ENCODE data around the gene EIF1.
"Not testable (repeated sequence)": the region's sequence is repeated elsewhere in the genome, so short reads cannot be mapped to it uniquely, and the experiment has no call there.

The EIF1 gene

DNA sequence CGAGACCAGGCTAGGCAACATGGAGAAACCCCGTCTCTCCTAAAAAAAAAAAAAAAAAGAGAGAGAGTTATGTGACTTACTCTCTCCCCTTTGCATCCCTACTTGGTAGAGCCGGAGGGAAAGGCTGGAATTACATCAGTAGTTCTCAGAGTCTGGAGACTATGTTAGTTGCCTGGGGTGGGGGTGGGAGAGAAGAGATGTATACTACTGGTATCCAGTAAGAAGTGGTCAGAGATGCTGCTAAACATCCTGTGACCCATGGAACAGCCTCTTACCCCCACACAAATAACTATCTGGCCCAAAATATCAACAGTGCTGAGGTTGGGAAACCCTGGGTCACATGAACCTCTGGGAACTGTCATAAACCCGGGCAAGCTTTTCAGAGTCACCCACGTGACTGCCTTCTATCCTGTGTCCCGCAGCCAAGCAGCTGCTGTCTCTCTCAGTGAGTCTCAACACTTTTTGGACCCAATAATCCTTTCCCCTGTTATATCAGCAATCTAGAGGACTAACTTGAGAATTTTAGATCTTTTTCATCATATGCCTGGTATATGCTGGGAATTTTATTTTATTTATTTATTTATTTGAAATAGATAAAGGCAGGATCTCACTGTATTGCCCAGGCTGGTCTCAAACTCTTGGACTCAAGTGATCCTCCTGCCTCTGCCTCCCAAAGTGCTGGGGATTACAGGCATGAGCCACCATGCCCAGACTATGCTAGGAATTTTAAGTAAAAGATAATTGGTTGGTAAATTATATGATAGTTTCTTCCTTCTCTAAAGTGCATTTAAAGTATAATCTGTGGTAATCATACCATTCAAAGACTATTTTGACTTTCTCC, 8.7 kb downstream of the EIF1 start:
- Histone ChIP-seq H3K4me3 (ENCODE audit: low read length) (no peak overlapping the region), H3K4me2 (ENCODE audit: low read length) (peak overlapping the region; percentile 31), H3K9ac (ENCODE audit: low read depth, low read length) (no peak overlapping the region), H3K4me1 (ENCODE audit: control insufficient read depth, insufficient read depth, low read length) (peaks cover 8% of the 10 kb centered on the region), H3K27me3 (ENCODE audit: control insufficient read depth, insufficient read depth, low read length) (no peaks in the 10 kb centered on the region), H3K9me3 (replicated peaks; ENCODE audit: low read length) (no peaks in the 10 kb centered on the region), H3K36me3 (ENCODE audit: insufficient read depth, low read length) (peaks cover 14% of the 10 kb centered on the region)

DNA sequence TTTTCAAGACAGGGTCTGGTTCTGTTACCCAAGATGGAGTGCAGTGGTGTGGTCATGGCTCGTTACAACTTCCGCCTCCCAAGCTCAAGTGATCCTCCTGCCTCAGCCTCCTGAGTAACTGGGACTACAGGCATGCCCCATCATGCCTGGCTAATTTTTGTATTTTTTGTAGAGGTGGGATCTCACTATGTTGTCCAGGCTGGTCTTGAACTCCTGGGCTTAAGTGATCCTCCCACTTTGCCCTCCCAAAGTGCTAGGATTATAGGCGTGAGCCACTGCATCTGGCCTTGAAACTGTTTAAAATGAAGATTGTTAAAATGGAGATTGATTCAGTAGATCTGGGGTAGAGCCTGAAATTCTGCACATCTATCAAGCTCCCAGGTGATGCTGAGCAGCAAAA, 12.2 kb downstream of the EIF1 start:
- H3K9ac ChIP-seq (ENCODE audit: low read depth, low read length) = not testable (repeated sequence)

DNA sequence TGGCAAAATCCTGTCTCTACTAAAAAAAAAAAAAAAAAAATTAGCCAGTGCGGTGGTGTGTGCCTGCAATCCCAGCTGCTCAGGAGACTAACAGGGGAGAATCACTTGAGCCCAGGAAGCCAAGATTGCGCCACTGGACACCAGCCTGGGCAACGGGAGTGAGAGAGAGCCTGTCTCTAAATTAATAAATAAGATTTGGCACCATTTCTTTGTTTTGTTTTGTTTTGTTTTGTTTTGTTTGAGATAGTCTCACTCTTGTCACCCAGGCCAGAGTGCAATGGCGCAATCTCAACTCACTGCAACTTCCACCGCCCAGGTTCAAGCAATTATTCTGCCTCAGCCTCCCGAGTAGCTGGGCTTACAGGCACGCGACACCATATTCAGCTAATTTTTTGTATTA, 14.0 kb downstream of the EIF1 start:
- Histone ChIP-seq H3K9me3 (replicated peaks; ENCODE audit: low read length) (no peaks in the 10 kb centered on the region), H3K27me3 (ENCODE audit: control insufficient read depth, insufficient read depth, low read length) (no peaks in the 10 kb centered on the region), H3K4me1 (ENCODE audit: control insufficient read depth, insufficient read depth, low read length) (peaks cover 10% of the 10 kb centered on the region), H3K4me3 (ENCODE audit: low read length) (no peak overlapping the region), H3K36me3 (ENCODE audit: insufficient read depth, low read length) (no peaks in the 10 kb centered on the region), H3K4me2 (ENCODE audit: low read length) (no peak overlapping the region), H3K9ac (ENCODE audit: low read depth, low read length) (no peak overlapping the region)

More for the DNA sequence above, 12.2 kb downstream of the EIF1 start:
- H3K4me2 ChIP-seq (ENCODE audit: low read length); H3K4me3 ChIP-seq (ENCODE audit: low read length); H3K9me3 ChIP-seq (replicated peaks; ENCODE audit: low read length); H3K27me3 ChIP-seq (ENCODE audit: control insufficient read depth, insufficient read depth, low read length); H3K36me3 ChIP-seq (ENCODE audit: insufficient read depth, low read length): not testable (repeated sequence)
- H3K4me1 ChIP-seq (ENCODE audit: control insufficient read depth, insufficient read depth, low read length) = peaks cover 18% of the 10 kb centered on the region

DNA sequence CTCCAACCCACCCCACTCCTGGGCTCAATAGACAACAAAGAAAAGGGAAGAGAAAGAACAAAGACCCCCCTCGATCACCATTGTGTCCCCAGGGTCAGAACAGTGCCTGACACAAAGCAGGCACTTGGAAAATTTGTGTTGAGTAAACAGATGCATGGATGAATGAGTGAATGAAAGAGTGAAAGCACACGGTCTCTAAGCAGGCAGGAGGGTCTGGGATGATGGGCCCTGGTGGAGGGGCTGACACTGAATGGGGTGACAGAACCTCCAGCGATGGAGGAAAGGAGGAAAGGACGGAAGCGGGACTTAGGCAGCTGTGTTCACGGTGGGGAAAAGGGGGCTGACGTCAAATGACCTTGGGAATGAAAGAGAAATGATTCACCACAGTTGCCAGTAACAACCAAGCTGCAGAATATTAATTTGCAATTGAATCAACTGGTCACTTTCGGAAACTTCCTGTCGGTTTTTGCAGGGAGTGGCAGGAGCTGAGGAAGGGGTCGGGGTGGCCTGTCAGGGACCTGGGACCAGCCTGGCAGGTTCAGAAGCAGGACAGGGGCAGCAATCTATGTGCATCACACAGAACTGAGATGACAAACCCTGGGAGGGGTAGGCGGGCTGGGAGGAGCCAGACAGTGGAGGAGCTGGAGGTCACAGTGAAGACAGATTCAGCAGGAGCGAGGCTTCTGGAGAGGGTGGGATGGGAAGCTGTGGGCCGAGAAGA, 16.7 kb downstream of the EIF1 start:
- no peak overlapping the region for H3K9ac ChIP-seq (ENCODE audit: low read depth, low read length)

DNA sequence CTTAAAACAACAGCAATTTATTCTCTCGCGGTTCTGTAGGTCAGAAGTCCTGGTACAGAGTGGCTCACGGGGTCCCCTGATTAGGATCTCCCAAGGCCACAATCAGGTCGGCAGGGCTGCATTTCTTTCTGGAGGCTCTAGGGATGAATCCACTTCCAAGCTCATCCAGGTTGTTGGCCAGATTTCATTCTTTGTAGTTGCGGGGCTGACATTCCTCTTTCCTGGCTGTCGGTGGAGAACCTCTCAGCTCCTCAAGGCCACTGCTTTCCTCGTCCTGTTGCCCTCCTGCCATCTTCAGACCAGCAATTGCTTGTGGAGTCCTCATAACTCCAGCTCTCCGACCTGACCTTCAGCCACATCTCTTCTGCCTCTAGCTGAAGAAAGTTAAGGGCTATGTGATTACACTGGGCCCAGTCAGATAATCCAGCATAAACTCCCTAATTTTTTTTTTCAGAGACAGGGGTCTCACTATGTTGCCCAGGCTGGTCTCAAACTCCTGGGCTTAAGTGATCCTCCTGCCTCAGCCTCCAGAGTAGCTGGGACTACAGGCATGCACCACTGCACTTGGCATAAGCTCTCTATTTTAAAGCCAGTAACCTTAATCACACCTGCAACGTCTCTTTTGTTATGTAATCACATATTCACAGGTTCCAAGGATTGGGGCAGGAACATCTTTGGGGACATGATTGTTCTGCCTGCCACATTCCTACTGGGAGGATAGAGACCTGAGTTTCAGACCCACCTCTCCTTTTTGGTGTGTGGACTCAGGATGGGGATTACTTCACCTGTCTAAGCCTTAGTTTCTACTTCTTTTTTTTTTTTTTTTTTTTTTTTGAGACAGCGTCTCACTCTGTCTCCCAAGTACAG, 19.4 kb downstream of the EIF1 start:
- Histone ChIP-seq H3K9ac (ENCODE audit: low read depth, low read length) (no peak overlapping the region), H3K4me2 (ENCODE audit: low read length) (no peak overlapping the region), H3K27me3 (ENCODE audit: control insufficient read depth, insufficient read depth, low read length) (peaks cover 18% of the 10 kb centered on the region), H3K9me3 (replicated peaks; ENCODE audit: low read length) (no peaks in the 10 kb centered on the region), H3K36me3 (ENCODE audit: insufficient read depth, low read length) (no peaks in the 10 kb centered on the region), H3K4me3 (ENCODE audit: low read length) (no peak overlapping the region), H3K4me1 (ENCODE audit: control insufficient read depth, insufficient read depth, low read length) (peaks cover 10% of the 10 kb centered on the region)

More for the DNA sequence above, 16.7 kb downstream of the EIF1 start:
- Histone ChIP-seq H3K4me3 (ENCODE audit: low read length) (peak overlapping the region; percentile 12), H3K27me3 (ENCODE audit: control insufficient read depth, insufficient read depth, low read length) (peaks cover 6% of the 10 kb centered on the region), H3K4me1 (ENCODE audit: control insufficient read depth, insufficient read depth, low read length) (peaks cover 10% of the 10 kb centered on the region), H3K36me3 (ENCODE audit: insufficient read depth, low read length) (no peaks in the 10 kb centered on the region), H3K9me3 (replicated peaks; ENCODE audit: low read length) (no peaks in the 10 kb centered on the region), H3K4me2 (ENCODE audit: low read length) (peak overlapping the region; percentile 62)

DNA sequence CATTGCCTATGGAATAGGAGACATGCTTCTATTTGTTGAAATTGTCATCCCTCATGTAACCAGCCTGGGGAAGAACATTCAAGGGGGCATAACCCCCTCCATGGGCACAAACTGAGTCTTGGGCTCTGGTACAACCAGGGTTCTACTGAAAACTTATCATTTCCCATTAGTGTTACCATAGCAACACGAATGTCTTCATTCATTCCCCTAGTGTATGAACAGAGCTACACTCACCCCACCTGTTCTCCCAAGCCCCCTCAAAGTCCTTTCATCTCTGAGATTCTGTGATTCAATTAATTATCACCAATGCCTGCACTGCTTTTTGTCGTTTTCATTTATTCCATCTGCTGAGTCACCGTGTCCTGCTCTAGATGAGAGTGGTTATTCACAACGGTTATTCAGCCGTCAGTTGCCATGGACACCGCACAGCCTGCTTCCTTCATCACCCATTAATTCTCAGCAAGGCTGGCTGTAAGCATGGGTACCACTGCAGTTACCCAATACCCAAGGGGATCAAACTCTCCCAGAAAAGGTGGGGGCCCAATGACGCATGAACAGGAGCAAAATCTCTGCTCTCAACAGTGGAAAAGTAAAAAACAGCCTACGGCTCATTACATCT, 21.9 kb downstream of the EIF1 start:
- Histone ChIP-seq H3K27me3 (ENCODE audit: control insufficient read depth, insufficient read depth, low read length) (peaks cover 33% of the 10 kb centered on the region), H3K36me3 (ENCODE audit: insufficient read depth, low read length) (no peaks in the 10 kb centered on the region), H3K4me1 (ENCODE audit: control insufficient read depth, insufficient read depth, low read length) (peaks cover 3% of the 10 kb centered on the region), H3K9ac (ENCODE audit: low read depth, low read length) (no peak overlapping the region), H3K9me3 (replicated peaks; ENCODE audit: low read length) (no peaks in the 10 kb centered on the region), H3K4me2 (ENCODE audit: low read length) (no peak overlapping the region), H3K4me3 (ENCODE audit: low read length) (no peak overlapping the region)

DNA sequence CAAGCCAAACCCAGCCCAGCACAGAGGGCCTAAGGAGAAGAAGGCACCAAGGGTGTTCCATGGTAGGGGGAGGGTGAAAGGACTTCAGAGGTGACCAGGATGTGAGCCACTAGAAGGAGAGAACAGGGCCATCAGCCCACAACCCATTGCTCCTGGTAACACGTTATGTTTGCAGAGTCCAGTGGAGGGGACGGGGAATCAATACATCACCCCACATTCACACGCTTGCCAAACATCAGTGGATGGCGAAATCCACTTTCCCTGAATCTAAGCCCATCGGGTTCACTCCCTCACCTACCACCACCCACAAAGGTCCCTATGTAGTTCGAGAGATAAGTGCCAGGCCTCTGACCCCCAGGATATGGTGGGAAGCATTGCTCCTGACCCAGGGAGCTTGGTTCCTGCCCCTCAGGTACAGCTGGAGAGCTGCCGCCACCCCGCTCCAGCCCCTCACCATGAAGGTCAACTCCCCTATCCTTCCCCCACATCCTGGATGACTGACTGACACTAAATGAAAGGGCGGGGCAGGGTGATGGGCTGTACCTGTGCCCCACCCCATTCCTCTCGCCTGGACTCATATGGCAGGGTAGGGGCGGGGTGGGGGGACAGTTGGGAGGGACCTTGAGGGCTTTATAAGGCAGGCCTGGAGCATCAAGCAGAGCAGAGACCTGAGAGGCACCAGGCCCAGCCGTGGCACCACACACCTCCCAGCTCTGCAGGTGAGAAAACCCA, 23.1 kb downstream of the EIF1 start, which contains the start of gene GAST:
TSS of gene GAST (plus strand) at position 663 of the 732 bp plus-strand sequence. CDS start 3,106 bp downstream, outside the sequence.
- H3K4me3 ChIP-seq (ENCODE audit: low read length) = no peak within 1 kb of the TSS
- H3K4me1 ChIP-seq (ENCODE audit: control insufficient read depth, insufficient read depth, low read length) = no peaks in the 10 kb centered on the region
- no peaks in the 10 kb centered on the region for H3K9me3 ChIP-seq (replicated peaks; ENCODE audit: low read length)
- peaks cover 42% of the 10 kb centered on the region for H3K27me3 ChIP-seq (ENCODE audit: control insufficient read depth, insufficient read depth, low read length)
- H3K9ac ChIP-seq (ENCODE audit: low read depth, low read length) = no peak within 1 kb of the TSS
- no peak within 1 kb of the TSS for H3K4me2 ChIP-seq (ENCODE audit: low read length)
- H3K36me3 ChIP-seq (ENCODE audit: insufficient read depth, low read length) = no peaks in the 10 kb centered on the region

DNA sequence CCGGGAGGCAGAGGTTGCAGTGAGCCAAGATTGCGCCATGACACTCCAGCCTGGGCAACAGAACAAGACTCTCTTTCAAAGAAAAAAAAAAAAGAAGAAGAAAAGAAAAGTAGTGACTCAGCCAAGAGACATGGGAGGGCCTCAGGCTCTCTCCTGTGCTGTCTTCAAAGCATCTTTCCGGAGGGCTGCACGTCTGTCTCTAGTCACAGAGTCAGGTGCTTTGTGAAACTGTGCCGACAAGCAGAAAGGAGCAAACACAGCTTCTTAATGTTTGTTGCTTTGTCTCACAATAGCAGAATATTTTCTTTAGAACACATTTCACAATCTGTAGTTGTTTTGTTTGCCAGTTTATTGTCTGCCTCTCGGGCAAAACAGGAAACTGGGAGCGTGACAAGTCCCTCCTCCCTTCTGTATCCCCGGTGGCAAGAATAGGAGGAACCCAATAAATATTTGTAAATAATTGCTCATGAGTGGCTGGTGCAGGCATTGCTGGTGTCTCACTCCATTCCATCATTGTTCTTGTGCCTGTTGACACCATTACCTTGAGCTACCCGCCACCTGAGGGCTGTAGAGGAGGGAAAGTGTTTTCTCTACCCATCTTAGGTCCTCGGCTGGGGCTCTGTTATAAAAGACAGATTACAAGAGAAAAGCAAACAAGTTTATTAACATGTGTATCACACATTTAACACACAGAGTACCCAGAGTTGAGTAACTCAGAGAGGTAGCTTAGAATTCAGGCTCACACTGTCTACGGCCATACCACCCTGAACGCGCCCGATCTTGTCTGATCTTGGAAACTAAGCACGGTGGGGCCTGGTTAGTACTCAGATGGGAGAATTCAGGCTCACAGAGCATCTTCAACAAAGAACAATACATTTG, 29.0 kb downstream of the EIF1 start:
- no peak overlapping the region for H3K4me3 ChIP-seq (ENCODE audit: low read length)
- H3K4me2 ChIP-seq (ENCODE audit: low read length) = no peak overlapping the region
- no peaks in the 10 kb centered on the region for H3K4me1 ChIP-seq (ENCODE audit: control insufficient read depth, insufficient read depth, low read length)
- H3K36me3 ChIP-seq (ENCODE audit: insufficient read depth, low read length) = no peaks in the 10 kb centered on the region
- no peak overlapping the region for H3K9ac ChIP-seq (ENCODE audit: low read depth, low read length)
- peaks cover 46% of the 10 kb centered on the region for H3K27me3 ChIP-seq (ENCODE audit: control insufficient read depth, insufficient read depth, low read length)
- no peaks in the 10 kb centered on the region for H3K9me3 ChIP-seq (replicated peaks; ENCODE audit: low read length)

DNA sequence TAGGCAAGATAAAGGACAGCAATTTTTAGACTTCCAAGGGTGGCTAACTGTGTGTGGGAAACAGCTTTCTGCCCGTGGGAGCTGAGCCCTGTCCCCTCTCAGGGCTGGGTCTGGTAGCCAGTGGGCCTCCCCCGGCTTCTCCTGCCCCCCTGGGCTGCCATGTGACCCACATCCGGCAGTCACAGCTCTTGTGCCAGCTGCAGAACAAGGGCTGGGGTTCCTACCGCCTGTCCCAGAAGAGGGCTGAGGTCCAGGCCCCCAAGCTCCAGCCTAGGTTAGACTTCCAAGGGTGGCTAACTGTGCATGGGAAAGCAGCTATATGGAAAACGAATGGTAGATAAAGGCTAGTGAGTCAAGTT, 29.6 kb downstream of the EIF1 start:
- Histone ChIP-seq H3K9me3 (replicated peaks; ENCODE audit: low read length) (no peaks in the 10 kb centered on the region), H3K4me1 (ENCODE audit: control insufficient read depth, insufficient read depth, low read length) (no peaks in the 10 kb centered on the region), H3K4me2 (ENCODE audit: low read length) (no peak overlapping the region), H3K4me3 (ENCODE audit: low read length) (no peak overlapping the region), H3K9ac (ENCODE audit: low read depth, low read length) (no peak overlapping the region), H3K27me3 (ENCODE audit: control insufficient read depth, insufficient read depth, low read length) (peaks cover 41% of the 10 kb centered on the region), H3K36me3 (ENCODE audit: insufficient read depth, low read length) (no peaks in the 10 kb centered on the region)

DNA sequence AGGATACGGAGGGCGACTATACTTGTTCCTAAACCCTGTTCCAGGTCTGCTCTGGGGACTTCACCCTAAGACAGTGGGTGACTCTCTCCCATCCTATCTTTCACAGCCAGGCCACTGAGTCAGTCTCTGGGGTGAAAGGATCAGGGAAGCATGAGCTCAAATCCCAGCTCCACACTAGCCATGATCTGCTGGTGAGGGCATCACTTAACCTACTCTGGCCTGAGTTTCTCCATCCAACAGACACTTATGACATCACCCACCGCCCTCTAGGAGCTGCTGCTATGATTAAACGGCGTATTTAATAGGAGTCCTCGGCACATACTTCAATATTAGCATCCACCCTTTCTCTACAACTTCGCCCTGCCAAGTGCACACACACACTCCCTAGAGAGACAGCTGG, 33.5 kb downstream of the EIF1 start:
- Histone ChIP-seq H3K4me2 (ENCODE audit: low read length) (no peak overlapping the region), H3K9ac (ENCODE audit: low read depth, low read length) (no peak overlapping the region), H3K9me3 (replicated peaks; ENCODE audit: low read length) (no peaks in the 10 kb centered on the region), H3K4me1 (ENCODE audit: control insufficient read depth, insufficient read depth, low read length) (no peaks in the 10 kb centered on the region), H3K36me3 (ENCODE audit: insufficient read depth, low read length) (no peaks in the 10 kb centered on the region), H3K27me3 (ENCODE audit: control insufficient read depth, insufficient read depth, low read length) (peaks cover 25% of the 10 kb centered on the region), H3K4me3 (ENCODE audit: low read length) (no peak overlapping the region)

All from skeletal muscle satellite cell (primary cell).